Subcutaneous abdominal adipose tissue (tissue), 5 donors: Measurements from ENCODE around the gene ARL4A.

ENCODE experiments used
- H3K27ac ChIP-seq: one replicate; pipeline ENCODE4 v1.7.0; 2013; ENCODE audit warnings: low read depth, mild to moderate bottlenecking, inconsistent platforms, low read length, moderate library complexity
- H3K27me3 ChIP-seq, 5 donors: one replicate each; pipeline ENCODE4 v1.7.0; 2013; ENCODE audit warnings: low read length in 5 of 5, inconsistent platforms in 1 of 5; ENCODE audit not compliant: control insufficient read depth in 5 of 5, insufficient read depth in 4 of 5
- H3K36me3 ChIP-seq, 5 donors: one replicate each; pipeline ENCODE4 v1.7.0; 2013; ENCODE audit warnings: low read length in 5 of 5; ENCODE audit not compliant: control insufficient read depth in 5 of 5, insufficient read depth in 5 of 5
- H3K4me1 ChIP-seq, 5 donors: one replicate each; pipeline ENCODE4 v1.7.0; 2013; ENCODE audit warnings: low read length in 5 of 5, mild to moderate bottlenecking in 3 of 5, moderate library complexity in 1 of 5; ENCODE audit not compliant: control insufficient read depth in 5 of 5, insufficient read depth in 5 of 5
- H3K4me3 ChIP-seq, 5 donors: one replicate each; pipeline ENCODE4 v1.7.0; 2013; ENCODE audit warnings: low read length in 5 of 5, low read depth in 1 of 5
- H3K9ac ChIP-seq, 5 donors: one replicate each; pipeline ENCODE4 v1.7.0; 2013; ENCODE audit warnings: low read length in 5 of 5, mild to moderate bottlenecking in 4 of 5, moderate library complexity in 3 of 5
- H3K9me3 ChIP-seq, 5 donors: one replicate each; pipeline ENCODE4 v1.7.0; 2013; ENCODE audit warnings: low read length in 5 of 5; ENCODE audit not compliant: control insufficient read depth in 5 of 5
- donor health status: healthy.
- donor health status: healthy.
- donor health status: healthy.
- donor health status: healthy.
- donor health status: healthy.

The ARL4A gene

GRCh38 chr7:12713625-12714378 lies 26.4 kb downstream of the ARL4A start:
- H3K27ac ChIP-seq: no peak overlapping the region
- H3K9ac ChIP-seq: no peak overlapping the region
- H3K4me3 ChIP-seq: no peak overlapping the region
- peaks cover 4 to 29% (median 24%) of the 10 kb centered on the region in 5 donors for H3K4me1 ChIP-seq
- H3K36me3 ChIP-seq: no peaks in the 10 kb centered on the region
- no peaks in the 10 kb centered on the region for H3K27me3 ChIP-seq
- H3K9me3 ChIP-seq: no peaks in the 10 kb centered on the region

- H3K36me3 ChIP-seq: no peaks in the 10 kb centered on the region
- H3K27me3 ChIP-seq: no peaks in the 10 kb centered on the region
- no peaks in the 10 kb centered on the region for H3K9me3 ChIP-seq
- H3K27ac ChIP-seq: no peak overlapping the region
- H3K4me3 ChIP-seq: no peak overlapping the region
- no peak overlapping the region for H3K9ac ChIP-seq
- peaks cover 4 to 34% (median 27%) of the 10 kb centered on the region in 5 donors for H3K4me1 ChIP-seq
These were observed 26.9 kb downstream of the ARL4A start for GRCh38 chr7:12714379-12714737.

- H3K9ac ChIP-seq: peak overlapping the region in 1 of 5 donors; percentile 54
- no peaks in the 10 kb centered on the region for H3K27me3 ChIP-seq
- peak overlapping the region; percentile 51 to 64 (median 59) for H3K4me3 ChIP-seq
These were observed 28.1 kb downstream of the ARL4A start for GRCh38 chr7:12715372-12716133.

GRCh38 chr7:12716134-12716681 lies 28.8 kb downstream of the ARL4A start:
- Histone ChIP-seq H3K9ac (no peak overlapping the region), H3K4me1 (peaks cover 4 to 39% (median 35%) of the 10 kb centered on the region in 5 donors), H3K4me3 (peak overlapping the region in 3 of 5 donors; percentile 52 to 64 (median 59))

More at GRCh38 chr7:12715372-12716133, 28.1 kb downstream of the ARL4A start:
- Histone ChIP-seq H3K27ac (peak overlapping the region; percentile 18), H3K9me3 (no peaks in the 10 kb centered on the region), H3K4me1 (peaks cover 4 to 39% (median 35%) of the 10 kb centered on the region in 5 donors), H3K36me3 (no peaks in the 10 kb centered on the region)

GRCh38 chr7:12716722-12717121 lies 29.3 kb downstream of the ARL4A start:
- no peaks in the 10 kb centered on the region for H3K36me3 ChIP-seq
- H3K9me3 ChIP-seq: no peaks in the 10 kb centered on the region
- H3K27me3 ChIP-seq: no peaks in the 10 kb centered on the region
- H3K4me1 ChIP-seq: peaks cover 4 to 39% (median 35%) of the 10 kb centered on the region in 5 donors
- no peak overlapping the region for H3K4me3 ChIP-seq
- no peak overlapping the region for H3K9ac ChIP-seq
- H3K27ac ChIP-seq: no peak overlapping the region

More at GRCh38 chr7:12716134-12716681, 28.8 kb downstream of the ARL4A start:
- Histone ChIP-seq H3K27ac (peak overlapping the region; percentile 18), H3K27me3 (no peaks in the 10 kb centered on the region), H3K9me3 (no peaks in the 10 kb centered on the region), H3K36me3 (no peaks in the 10 kb centered on the region)

- peak overlapping the region; percentile 73 for H3K27ac ChIP-seq
- peaks cover 4 to 39% (median 32%) of the 10 kb centered on the region in 5 donors for H3K4me1 ChIP-seq
- H3K9me3 ChIP-seq: no peaks in the 10 kb centered on the region
- H3K36me3 ChIP-seq: no peaks in the 10 kb centered on the region
- no peak overlapping the region for H3K4me3 ChIP-seq
- peak overlapping the region in 1 of 5 donors; percentile 33 for H3K9ac ChIP-seq
- H3K27me3 ChIP-seq: no peaks in the 10 kb centered on the region
These were observed 31.9 kb downstream of the ARL4A start for GRCh38 chr7:12719141-12719919.

GRCh38 chr7:12719981-12720865 lies 32.8 kb downstream of the ARL4A start:
- H3K36me3 ChIP-seq: no peaks in the 10 kb centered on the region
- peak overlapping the region in 1 of 5 donors; percentile 12 for H3K4me3 ChIP-seq
- H3K27me3 ChIP-seq: no peaks in the 10 kb centered on the region
- H3K4me1 ChIP-seq: peaks cover 4 to 36% (median 29%) of the 10 kb centered on the region in 5 donors
- H3K9me3 ChIP-seq: no peaks in the 10 kb centered on the region
- H3K9ac ChIP-seq: no peak overlapping the region
- peak overlapping the region; percentile 73 for H3K27ac ChIP-seq

- Histone ChIP-seq H3K9ac (no peak overlapping the region), H3K36me3 (no peaks in the 10 kb centered on the region), H3K27me3 (no peaks in the 10 kb centered on the region), H3K27ac (no peak overlapping the region), H3K9me3 (no peaks in the 10 kb centered on the region), H3K4me1 (peaks cover 0 to 25% (median 18%) of the 10 kb centered on the region in 5 donors), H3K4me3 (no peak overlapping the region)
These were observed 33.9 kb downstream of the ARL4A start for GRCh38 chr7:12721286-12721830.

GRCh38 chr7:12722136-12722535 lies 34.7 kb downstream of the ARL4A start:
- Histone ChIP-seq H3K4me3 (no peak overlapping the region), H3K9me3 (no peaks in the 10 kb centered on the region), H3K9ac (no peak overlapping the region), H3K4me1 (peaks cover 0 to 17% (median 13%) of the 10 kb centered on the region in 5 donors), H3K36me3 (no peaks in the 10 kb centered on the region), H3K27ac (no peak overlapping the region), H3K27me3 (no peaks in the 10 kb centered on the region)
